Activated T-cell treated with anti-CD3 and anti-CD28 coated beads for 24 hours (primary cell): ENCODE data around the gene TNFRSF21.
"Not testable (repeated sequence)": the region's sequence is repeated elsewhere in the genome, so short reads cannot be mapped to it uniquely, and the experiment has no call there.

Source experiments
- DNase-seq: peaks from one replicate; pipeline ENCODE4 v3.0.0-alpha.2; 2020; ENCODE audit warnings: low read depth

TNFRSF21 gene

DNA sequence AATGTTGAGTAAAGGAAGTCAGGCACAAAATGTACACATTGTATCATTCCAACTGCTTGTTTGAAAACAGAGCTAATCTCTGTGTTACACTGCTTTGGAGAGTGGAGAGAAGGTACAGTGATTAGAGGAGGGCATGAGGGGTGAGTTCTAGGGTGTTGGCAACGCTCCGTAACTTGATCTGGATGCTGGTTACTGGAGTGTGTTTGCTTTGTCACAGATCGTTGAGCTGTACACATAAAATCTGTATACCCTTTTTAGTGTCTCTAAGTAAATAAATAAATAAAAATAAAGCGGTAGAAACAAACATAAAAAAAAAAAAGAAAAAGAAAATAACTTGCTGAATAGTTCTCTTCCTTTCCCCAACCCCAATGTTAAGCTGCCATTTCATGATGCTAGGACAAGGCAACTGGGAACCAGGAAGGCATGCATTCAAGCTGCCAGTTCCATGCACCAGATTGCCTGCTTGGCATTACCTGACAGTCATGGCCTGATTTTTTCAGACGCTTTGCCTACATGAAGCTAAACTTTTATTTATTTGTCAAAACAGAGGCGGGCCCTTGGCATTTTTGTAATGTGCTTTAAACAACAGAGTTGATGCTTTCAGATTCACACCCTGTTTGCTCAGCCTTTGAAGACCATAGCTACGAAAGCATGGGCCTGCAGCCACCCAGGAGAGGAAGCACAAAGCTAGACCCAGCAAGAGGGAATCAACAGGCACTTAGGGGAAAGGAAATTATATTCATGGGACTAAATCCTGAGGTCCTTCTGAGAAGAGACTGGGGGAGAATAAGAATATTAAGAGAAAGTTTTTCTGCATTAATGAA is 21.2 kb downstream of the TNFRSF21 start:
- DNase-seq, result no peak

DNA sequence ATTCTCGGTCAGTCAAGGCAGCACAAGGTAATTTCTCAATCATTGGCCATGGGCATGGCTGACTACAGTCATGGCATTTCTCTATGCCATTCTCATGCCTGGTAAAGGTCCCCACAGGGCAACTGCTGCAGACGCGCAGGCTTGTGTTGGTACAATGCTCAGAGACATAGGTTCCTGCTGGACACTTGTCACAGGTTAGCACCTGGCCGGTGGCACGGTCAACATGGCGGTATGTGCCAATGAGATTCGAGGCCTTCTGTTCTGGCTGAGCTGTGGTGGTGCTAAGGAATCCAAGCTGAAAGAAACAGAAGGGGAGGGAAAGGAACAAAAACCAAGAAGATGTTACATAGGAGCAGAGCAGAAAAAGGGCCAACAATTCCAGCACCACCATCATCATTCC is 23.4 kb downstream of the TNFRSF21 start:
- DNase-seq, result no peak

DNA sequence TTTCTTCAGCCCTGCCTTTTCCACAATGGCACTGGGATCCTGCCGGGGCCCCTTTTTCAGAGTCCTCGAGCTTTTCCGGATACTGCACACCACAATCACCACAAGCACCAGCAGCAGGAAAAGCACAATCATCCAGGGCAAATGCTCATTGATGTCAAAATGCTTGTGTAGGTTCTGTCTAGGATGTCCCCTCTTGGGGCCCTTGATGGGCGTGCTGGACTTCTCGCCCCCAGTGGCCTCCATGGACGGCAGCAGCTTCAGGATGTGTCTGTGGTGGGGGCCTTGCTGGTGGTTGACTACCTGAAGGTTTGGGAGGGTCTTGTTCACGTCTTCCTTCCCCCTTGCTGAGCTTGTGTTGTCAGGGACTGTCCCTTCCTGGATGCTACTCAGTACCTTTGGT is 25.7 kb downstream of the TNFRSF21 start:
- DNase-seq, result no peak

DNA sequence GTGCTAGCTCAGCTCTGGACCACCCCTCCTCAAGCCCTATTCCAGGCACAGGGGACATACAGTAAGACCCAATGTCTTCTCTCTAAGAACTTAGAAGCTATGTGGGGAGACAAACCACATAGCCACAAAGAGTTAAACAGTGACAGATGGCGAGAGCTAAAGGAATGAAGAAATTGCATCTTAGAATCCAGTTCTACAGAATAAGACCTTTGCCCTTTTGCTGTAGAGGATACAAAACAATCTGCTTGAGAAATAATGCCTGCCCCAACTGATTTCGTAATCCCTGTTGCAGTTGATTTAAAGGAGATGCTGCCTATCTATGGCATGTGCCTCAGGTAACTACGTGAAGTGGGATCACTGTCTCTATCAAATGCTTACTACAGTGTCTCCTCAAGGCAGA is 31.2 kb downstream of the TNFRSF21 start:
- DNase-seq, result no peak

DNA sequence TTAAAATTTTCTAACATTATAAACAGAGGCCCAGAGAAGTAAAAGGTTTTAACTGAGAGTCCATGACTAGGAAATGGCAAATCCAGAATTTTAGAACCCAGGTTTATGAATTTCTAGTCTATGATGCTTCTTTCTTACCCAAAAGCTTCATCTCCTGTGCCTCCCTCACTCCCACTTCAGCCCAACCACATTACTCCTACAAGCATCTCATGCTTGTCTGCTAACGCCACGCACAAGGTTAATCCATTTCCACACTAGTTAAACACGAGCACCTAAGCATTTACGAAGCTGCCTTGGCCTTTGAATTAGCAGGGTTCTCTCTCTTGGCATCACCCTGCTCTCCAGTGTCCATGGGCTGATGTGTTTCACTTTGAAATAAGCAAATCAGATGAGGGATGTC is 32.0 kb downstream of the TNFRSF21 start:
- DNase-seq, result no peak

DNA sequence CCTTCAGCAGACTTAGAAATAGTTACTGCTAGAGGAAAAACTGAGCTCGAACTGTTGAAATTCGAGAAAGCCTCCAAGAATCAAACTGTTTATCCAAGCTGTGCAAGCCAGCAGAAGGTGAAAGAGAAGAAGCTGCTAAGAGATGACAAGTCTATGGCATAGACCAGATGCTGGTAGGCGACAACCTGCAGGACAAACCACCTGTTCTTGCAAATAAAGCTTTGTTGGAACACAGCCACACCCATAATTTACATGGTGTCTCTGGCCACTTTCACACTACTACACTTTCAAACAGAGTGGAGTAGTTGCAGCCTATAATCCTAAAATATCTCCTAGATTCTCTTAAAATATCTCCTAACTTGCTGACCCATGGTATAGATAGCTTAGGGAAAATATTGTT is 33.3 kb downstream of the TNFRSF21 start:
- DNase-seq, result no peak

DNA sequence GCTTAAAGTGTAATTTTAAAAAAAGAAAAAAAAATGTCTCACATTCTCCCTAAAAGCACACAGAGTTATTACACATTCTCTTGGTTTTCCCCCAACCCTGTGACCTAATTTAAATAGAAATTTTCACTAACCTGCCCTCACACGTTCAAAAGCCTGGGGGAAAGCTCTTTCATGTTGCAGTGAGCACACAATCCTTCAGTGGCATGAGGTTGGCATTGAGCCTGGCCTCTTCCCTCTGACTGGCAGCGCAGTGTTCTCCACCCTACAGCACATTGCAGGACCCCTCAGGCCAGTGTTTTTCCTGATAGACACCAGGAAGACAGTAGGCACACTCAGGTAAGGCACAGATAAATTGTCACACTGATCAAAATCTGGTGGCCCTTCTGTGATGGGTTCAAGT is 34.1 kb downstream of the TNFRSF21 start:
- no peak for DNase-seq

DNA sequence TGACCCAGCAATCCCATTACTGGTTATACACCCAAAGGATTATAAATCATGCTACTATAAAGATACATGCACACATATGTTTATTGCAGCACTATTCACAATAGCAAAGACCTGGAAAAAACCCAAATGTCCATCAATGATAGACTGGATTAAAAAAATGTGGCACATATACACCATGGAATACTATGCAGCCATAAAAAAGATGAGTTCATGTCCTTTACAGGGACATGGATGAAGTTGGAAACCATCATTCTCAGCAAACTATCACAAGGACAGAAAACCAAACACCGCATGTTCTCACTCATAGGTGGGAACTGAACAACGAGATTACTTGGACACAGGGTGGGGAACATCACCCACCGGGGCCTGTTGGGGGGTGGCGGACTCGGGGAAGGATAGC is 34.6 kb downstream of the TNFRSF21 start:
- DNase-seq, result not testable (repeated sequence)

DNA sequence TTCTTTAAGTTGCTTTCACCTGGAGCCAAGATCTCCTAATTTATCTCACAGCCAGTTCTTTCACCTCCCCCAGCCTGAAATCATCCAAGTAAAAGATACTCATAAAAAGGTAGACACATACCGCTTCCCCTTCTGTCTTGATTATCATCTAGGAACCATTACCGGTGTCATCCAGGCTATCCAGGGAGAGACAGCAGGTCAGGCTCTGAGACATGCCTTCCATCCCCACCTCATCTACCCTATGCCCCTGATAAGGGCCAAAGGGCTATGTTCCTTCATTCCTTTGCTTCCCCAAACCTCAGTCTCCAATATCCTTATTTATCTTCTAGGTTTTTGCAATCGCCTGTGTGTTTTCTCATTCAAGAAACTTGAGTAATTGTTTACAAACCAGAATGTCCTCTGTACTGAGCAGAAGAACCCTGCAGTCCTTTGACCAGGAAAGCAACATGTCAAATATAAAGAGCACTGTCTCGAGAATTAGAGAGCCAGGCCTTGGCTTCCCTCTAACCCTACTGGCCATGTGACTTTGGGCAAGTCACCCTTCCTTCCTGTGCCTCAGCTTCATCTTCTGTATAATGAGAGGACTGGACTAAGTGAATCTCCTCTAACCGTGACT is 41.0 kb downstream of the TNFRSF21 start:
- no peak for DNase-seq

DNA sequence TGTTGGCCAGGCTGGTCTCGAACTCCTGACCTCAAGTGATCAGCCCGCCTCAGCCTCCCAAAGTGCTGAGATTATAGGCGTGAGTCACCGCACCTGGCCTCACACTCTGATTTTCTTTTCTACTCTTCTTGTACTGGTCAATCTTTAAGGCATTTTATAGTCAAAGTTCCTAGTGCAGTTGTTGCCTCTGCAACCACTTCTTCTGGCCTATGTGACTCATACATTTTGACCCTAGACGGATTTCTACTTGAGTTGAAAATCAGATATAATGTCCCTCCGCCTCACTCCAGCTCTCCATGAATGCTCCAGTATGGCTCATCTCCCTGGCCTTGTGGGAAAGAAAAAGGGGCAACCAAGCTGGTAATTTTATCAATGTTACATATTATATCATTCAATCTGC is 42.4 kb downstream of the TNFRSF21 start:
- DNase-seq, result no peak

DNA sequence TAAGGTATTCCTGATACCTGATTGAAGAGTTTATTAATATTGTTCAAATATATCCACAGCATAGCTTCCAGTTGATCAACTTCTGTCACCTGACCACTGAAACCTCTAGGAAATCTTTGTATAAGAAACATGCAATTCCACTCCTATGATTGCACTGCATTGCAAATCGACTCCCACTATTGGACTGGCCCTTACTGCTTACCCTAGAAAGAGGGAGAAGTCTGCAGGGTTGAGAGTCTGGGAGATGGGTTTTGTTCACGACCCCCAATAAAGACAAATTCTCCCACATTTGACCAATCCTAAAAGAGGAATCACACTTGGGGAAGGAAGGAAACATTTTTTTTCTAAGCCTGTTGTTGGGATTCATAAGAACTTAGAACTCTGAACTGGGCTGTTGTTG is 43.7 kb downstream of the TNFRSF21 start:
- no peak for DNase-seq

DNA sequence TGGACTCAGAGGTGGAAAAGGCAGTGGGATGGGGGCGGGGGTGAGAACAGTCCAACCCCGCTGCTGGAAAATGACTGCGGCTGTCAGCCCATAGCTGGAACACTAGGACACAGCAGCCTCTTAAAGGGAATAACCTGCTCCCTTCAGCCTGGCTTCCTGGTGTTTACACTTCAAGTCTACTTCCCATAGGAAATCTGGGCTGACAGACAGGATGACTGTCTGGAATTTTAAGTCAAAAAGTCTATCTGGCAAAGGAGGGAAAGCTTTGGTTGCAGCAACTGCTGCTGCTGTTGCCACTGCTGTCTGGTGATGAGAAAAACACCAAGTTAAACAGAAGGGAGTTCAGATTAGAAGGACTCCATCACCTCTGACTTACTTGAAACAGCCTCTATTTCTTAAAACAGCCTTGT is 44.9 kb downstream of the TNFRSF21 start:
- DNase-seq, result no peak

DNA sequence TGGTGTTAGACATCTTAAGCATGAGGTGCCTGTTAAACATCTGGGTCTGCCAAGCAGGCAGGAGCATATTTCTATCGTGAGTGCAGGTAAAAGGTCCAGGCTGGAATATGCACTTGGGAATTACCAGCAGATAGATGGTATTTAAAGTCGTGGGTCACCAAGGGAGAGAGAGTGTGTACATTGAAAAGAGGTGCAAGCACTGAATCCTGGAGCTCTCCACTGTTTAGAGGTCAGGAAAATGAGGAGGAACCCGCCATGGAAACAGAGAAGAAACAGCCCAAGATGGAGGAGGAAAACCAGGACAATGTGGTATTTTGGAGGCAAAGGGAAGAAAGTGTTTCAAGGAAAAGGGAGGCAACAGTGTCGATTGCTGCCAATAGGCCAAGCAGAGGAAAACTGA is 46.4 kb downstream of the TNFRSF21 start:
- DNase-seq, result no peak

DNA sequence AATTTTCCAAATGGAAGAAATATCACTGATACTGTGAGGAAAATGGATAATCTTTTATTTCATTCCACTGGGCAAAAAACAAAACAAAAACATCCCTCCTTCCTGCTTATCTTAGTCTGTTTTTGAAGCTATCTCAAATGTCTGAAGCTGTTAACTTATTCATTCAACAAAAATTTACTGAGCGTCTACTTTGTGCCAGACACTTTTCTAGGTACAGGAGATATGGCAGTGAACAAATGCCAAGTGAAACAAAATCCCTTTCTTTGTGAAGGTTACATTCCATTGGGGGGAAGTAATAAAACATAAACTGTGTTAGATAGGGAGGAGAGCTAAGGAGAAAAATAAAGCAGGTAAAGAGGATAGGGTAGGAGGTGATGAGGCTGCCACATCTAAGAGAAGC is 47.5 kb downstream of the TNFRSF21 start:
- no peak for DNase-seq

DNA sequence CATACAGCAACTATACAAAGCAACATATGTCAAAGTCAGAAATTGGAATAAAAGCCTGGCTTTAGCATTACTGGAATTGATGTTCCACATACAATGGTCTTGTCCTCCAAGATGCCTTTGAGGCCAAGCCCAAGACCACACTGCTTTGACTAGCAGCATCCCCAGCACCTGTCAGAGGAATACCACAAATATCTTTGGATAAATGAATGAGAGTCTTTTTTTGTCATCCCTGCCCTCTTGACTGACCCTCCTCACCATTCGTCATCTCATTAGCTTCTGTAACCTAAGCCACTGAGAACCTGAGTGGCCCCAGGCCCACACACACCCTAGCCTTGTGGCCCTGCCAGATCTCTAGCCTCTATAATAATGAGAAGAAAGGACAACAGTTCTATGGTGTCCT is 48.5 kb downstream of the TNFRSF21 start:
- DNase-seq, result no peak

DNA sequence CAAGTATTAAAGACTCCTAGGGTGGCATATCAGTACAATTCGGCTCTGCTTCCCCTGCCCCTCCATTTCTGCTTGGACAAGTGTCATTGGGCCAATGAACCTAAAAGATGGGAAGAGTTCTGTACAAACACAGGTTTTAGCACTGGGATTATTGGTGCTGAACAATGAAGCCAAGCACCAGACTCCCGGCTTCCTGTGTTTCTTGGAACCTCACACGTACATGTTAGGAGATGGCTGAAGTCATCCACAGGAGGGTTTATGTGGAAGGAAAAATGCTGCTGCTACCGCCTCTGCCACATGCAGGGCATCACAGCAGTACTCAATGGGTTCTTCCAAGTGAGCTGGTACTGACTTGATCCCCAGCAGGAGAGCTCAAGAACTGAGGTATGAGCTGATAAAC is 49.7 kb downstream of the TNFRSF21 start:
- no peak for DNase-seq

DNA sequence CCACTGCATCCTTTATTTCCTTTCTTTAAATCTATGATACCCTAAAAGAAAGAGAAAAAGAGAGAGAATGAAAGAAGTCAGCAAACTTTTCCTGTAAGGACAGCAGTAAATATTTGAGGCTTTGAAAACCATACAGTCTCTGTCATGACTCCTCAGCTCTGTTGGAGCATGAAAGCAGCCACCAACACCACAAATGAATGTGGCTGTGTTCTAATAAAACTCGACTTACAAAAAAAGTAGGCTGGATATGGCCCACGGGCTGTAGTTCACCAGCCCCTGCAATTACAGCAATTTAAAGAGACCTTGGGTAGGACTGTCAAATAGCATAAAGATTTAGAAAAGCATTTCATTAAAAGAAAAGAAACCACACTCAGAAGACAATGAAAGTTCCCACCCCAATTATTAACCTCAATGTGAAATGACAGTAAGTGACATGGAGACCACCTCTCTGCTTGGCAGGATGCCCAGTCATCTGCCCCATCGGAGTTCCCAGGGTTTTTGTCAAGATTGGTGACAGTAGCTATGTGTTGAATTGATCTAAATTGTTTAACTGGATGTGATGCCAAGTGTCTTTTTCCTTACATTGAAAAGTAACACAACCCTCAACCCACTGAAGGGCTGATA is 50.9 kb downstream of the TNFRSF21 start:
- no peak for DNase-seq

DNA sequence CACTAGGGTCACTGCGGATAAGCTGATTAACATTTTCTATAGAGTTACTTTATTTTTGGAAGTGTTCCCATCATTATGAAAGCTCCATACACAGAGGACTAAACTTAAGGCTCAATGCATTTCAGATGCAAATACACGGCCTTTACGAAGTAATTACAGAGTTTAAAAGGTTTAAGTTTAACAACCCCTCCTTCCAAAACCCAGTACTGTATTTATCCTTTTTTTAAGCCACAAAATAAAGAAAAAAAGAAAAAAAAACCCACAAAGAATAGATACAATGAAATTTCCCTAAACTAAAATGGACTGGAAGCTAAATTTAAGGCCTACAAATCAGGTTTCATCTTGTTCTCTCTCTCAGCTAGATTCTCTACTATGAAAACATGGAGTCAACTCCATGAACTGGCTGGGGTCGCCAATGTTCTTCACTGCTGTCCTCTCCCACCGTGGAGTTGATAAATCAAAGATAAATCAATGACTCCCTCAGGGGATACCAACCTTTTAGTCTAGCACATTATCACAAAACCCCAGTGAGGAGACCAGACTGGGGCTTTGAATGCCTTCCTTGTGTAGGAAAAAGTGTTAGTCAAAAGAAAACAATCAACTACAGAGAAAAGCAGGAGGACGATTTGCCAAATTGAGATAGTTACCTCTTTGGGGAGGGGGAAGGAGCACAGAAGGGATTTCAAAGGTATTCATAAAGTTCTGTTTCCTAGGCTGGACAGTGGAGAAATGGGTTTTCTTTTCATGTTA is 52.5 kb downstream of the TNFRSF21 start:
- DNase-seq, result no peak

DNA sequence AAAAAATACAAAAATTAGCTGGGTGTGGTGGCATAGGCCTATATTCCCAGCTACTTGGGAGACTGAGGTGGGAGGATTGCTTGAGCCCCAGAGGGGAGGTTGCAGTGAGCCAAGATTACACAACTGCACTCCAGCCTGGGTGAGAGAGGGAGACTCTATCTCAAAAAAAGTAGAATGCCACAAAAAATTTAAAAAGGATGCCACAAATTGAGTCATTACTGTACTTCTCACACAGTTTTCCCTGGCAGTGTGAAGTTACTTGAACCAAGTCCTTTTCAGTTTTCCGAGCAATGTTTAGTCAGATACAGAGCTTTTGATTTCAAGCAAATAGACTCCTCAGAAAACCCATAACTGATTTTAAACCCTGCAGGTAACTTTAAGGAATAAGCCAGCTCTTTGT is 53.3 kb downstream of the TNFRSF21 start:
- no peak for DNase-seq

DNA sequence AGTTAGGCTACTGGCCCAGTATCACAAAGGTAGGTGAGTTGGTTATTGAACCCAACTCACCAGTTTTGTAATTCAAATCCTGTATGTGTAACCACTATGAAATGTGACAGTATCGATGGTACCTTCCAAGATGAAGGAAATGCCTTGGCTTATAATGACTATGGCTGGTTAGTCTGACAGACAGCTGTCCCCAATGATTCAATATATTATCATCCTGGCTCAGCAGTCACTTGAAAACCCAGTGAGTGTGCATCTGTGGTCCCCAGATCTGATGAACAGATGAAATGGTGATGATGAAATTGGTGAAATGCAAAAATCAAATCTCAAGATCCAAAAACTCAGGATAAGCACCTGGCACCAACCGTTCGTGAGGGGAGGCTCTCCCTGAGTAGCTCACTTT is 54.8 kb downstream of the TNFRSF21 start:
- no peak for DNase-seq

DNA sequence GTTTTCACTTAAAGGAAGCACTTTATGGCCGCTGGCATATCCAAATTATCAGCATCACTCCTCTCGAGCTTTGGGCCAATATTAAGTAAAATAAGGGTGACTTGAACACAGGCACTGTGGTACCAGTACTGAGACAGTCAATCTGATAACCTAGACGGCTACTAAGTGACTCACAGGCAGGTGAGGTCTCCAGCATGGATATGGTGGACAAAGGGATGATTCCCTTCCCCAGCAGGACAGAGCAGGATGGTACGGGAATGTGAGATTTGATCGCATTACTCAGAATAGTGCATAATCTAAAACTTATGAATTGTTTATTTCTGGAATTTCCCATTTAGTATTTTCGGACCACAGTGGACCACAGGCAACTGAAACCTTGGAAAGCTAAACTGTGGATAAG is 55.7 kb downstream of the TNFRSF21 start:
- no peak for DNase-seq

DNA sequence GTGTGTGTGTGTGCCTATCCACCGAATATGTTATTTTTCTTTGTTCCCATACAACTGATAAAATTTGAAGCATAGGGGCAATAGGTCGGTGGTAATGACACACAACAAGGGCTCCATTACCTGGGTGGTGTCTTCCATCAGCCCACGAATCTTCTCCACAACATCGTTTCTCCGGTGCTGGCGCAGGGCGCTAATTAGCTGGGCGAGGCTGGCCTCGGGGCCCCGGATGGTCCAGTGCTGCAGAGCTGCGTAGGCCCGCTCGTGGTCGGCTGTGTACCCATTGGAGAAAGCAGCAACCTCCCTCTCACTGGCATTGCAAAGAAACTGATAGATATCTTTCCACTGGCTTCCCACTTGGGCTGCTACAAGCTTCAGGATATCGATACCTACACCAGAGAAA is 56.6 kb downstream of the TNFRSF21 start:
- no peak for DNase-seq

DNA sequence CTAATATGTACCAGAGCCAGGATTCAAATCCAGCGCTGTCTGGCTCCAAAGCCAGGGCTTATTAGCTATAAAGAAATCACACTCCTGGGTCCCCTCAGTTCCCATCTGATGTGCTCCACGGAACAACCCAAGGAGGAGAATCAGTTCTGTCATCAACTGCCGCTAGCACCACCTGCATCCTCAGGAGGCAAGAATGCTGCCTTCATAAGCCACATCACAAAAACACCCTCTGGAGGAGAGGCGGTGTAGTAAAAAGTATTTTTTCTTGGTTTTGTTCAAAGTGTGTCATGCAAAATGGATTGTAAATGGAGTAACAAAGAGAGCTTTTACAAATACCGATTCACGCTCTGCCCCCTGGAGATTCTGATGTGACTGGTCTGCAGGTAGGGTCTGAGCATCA is 57.1 kb downstream of the TNFRSF21 start:
- DNase-seq, result no peak
